HG03439 (cell line): ENCODE data around the gene AVPR1A.
"Not testable (repeated sequence)": the region's sequence is repeated elsewhere in the genome, so short reads cannot be mapped to it uniquely, and the experiment has no call there.

ENCODE experiments used
- ATAC-seq: cut with Tn5 transposase; IDR thresholded peaks from one replicate; pipeline ENCODE4 v1.9.1; 2021; ENCODE audit warnings: mild to moderate bottlenecking, moderate library complexity; ENCODE audit not compliant: unreplicated experiment

The AVPR1A gene

GRCh38 chr12:63150713-63151622 is at the start of gene AVPR1A:
AVPR1A (minus strand) TSS chr12:63151201; CDS start chr12:63150836, 365 bp downstream.
- ATAC-seq: no peak

- ATAC-seq: no peak
Measured at GRCh38 chr12:63196168-63196567, 45.2 kb upstream of the AVPR1A start.

GRCh38 chr12:63179224-63179623 is 28.2 kb upstream of the AVPR1A start:
- no peak for ATAC-seq

- no peak for ATAC-seq
Measured at GRCh38 chr12:63170321-63170720, 19.3 kb upstream of the AVPR1A start.

- ATAC-seq: not testable (repeated sequence)
Measured at GRCh38 chr12:63167741-63168140, 16.7 kb upstream of the AVPR1A start.

GRCh38 chr12:63164911-63165310 is 13.9 kb upstream of the AVPR1A start:
- no peak for ATAC-seq

- ATAC-seq: no peak
Measured at GRCh38 chr12:63163541-63163940, 12.5 kb upstream of the AVPR1A start.

GRCh38 chr12:63155375-63155774 is 4.4 kb upstream of the AVPR1A start:
- ATAC-seq: no peak

GRCh38 chr12:63154560-63154959 is 3.6 kb upstream of the AVPR1A start:
- ATAC-seq: no peak

GRCh38 chr12:63152321-63152700 is 1.3 kb upstream of the AVPR1A start:
- no peak for ATAC-seq

- peak; percentile 74 for ATAC-seq
Measured at GRCh38 chr12:63151623-63152320, 771 bp upstream of the AVPR1A start.

GRCh38 chr12:63149909-63150712 is 890 bp downstream of the AVPR1A start:
- ATAC-seq: no peak

GRCh38 chr12:63144556-63144955 is 6.4 kb downstream of the AVPR1A start:
- ATAC-seq: no peak

GRCh38 chr12:63138488-63138887 is 12.5 kb downstream of the AVPR1A start:
- no peak for ATAC-seq

GRCh38 chr12:63133981-63134380 is 17.0 kb downstream of the AVPR1A start:
- no peak for ATAC-seq

GRCh38 chr12:63132201-63132600 is 18.8 kb downstream of the AVPR1A start:
- ATAC-seq: no peak

GRCh38 chr12:63129927-63130326 is 21.1 kb downstream of the AVPR1A start:
- ATAC-seq: no peak

GRCh38 chr12:63124778-63125177 is 26.2 kb downstream of the AVPR1A start:
- ATAC-seq: no peak

GRCh38 chr12:63103494-63104131 is 47.4 kb downstream of the AVPR1A start:
- ATAC-seq: no peak

- no peak for ATAC-seq
Measured at GRCh38 chr12:63101920-63102319, 49.1 kb downstream of the AVPR1A start.

- no peak for ATAC-seq
Measured at GRCh38 chr12:63098851-63099250, 52.1 kb downstream of the AVPR1A start.
